ENCODE data around the gene C4BPB. TPM values are rescaled to one million over a fixed set of nuclear protein-coding genes. Genes with fewer than 3 reads are reported as not detected.
A peak's percentile ranks its signal among the peaks of the same experiment; 100 is the strongest.

C4BPB gene
- total RNA-seq, 1 donor from 2014 or later = not detected

DNA sequence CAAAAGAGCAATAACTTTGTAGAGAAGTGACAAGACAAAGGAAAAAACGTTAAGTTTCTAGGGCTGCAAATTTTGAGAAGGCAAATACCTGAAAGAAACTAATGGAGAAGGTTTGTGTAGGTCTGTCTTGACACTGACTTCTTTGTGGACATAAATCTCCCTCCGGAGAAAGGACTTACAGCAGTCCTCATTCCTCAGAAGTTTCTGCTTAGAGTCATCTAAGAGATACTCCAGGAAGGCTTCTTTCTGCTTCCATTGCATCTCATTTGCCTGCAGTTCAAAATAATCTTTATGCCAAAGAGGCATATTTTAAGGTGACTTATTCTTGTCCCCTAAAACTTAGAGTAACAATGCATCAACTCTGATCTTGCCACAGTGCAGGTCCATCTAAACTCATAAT is 4.4 kb upstream of the C4BPB start:
- no peak overlapping the region for H3K27ac Mint-ChIP-seq (ENCODE audit: unreplicated experiment)
- peaks cover 3% of the 10 kb centered on the region for H3K27me3 Mint-ChIP-seq (ENCODE audit: unreplicated experiment)
- H3K4me1 Mint-ChIP-seq (ENCODE audit: low read depth, unreplicated experiment) = no peaks in the 10 kb centered on the region
- no peaks in the 10 kb centered on the region for H3K36me3 Mint-ChIP-seq (ENCODE audit: unreplicated experiment)
- TF ChIP-seq, protein P1, sequence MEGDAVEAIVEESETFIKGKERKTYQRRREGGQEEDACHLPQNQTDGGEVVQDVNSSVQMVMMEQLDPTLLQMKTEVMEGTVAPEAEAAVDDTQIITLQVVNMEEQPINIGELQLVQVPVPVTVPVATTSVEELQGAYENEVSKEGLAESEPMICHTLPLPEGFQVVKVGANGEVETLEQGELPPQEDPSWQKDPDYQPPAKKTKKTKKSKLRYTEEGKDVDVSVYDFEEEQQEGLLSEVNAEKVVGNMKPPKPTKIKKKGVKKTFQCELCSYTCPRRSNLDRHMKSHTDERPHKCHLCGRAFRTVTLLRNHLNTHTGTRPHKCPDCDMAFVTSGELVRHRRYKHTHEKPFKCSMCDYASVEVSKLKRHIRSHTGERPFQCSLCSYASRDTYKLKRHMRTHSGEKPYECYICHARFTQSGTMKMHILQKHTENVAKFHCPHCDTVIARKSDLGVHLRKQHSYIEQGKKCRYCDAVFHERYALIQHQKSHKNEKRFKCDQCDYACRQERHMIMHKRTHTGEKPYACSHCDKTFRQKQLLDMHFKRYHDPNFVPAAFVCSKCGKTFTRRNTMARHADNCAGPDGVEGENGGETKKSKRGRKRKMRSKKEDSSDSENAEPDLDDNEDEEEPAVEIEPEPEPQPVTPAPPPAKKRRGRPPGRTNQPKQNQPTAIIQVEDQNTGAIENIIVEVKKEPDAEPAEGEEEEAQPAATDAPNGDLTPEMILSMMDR (IDR thresholded peaks at IDR 0.05; ENCODE audit: partially characterized antibody, unreplicated experiment) = no peak
- no peak overlapping the region for H3K4me3 Mint-ChIP-seq (ENCODE audit: unreplicated experiment)
- H3K9me3 Mint-ChIP-seq (ENCODE audit: unreplicated experiment) = no peaks in the 10 kb centered on the region
- no peak for DNase-seq

DNA sequence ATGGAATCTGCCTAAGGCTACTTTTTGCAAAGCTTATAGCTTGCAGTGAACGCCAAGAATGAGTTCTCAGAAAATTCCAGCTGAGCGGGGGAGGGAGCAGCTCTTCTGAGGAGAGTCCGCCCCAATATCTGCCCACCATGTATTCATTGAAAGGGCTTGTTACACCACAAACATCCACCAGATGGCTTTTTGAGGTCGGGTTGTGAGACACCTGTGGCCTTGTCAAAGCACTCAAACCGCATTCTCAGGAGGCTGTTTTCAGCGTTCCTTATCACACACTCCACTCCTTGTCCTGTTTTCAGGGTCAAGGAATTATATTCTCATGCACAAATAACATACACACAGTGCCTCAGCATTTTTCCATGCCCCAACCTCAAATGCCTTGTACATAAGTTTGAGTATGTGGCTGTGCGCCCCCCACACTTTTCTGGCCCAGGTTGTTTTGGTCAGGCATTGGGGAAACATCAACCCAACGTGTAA is 3.9 kb upstream of the C4BPB start:
- H3K4me1 Mint-ChIP-seq (ENCODE audit: low read depth, unreplicated experiment) = no peaks in the 10 kb centered on the region
- no peak overlapping the region for H3K27ac Mint-ChIP-seq (ENCODE audit: unreplicated experiment)
- no peaks in the 10 kb centered on the region for H3K36me3 Mint-ChIP-seq (ENCODE audit: unreplicated experiment)

DNA sequence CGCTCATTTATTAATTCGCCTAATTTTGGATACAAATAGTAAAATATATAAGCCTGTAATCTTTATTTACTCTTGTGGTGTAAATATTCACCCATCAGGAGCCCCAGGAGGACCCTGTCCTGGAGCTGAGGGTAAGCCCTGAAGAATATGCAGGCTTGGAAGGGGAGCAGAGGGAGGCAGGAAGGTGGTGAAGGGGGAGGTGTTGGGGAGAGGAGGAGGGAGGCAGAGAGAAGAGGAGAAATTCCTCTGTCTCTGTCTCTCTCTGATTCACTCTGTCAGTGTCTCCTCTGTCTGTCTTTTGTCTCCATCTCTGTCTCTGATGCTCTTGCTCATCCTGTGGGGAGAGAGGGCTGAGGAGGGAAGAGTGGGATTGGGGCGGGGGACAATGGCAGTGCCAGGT is 2.8 kb upstream of the C4BPB start:
- no peak for DNase-seq
- TF ChIP-seq, protein P1 (IDR thresholded peaks at IDR 0.05; ENCODE audit: partially characterized antibody, unreplicated experiment) = no peak
- peaks cover 3% of the 10 kb centered on the region for H3K27me3 Mint-ChIP-seq (ENCODE audit: unreplicated experiment)
- no peak overlapping the region for H3K27ac Mint-ChIP-seq (ENCODE audit: unreplicated experiment)
- no peak overlapping the region for H3K4me3 Mint-ChIP-seq (ENCODE audit: unreplicated experiment)
- H3K9me3 Mint-ChIP-seq (ENCODE audit: unreplicated experiment) = no peaks in the 10 kb centered on the region
- H3K4me1 Mint-ChIP-seq (ENCODE audit: low read depth, unreplicated experiment) = no peaks in the 10 kb centered on the region
- H3K36me3 Mint-ChIP-seq (ENCODE audit: unreplicated experiment) = no peaks in the 10 kb centered on the region

More for the DNA sequence above, 3.9 kb upstream of the C4BPB start:
- DNase-seq = peak; percentile 30
- Mint-ChIP-seq H3K4me3 (ENCODE audit: unreplicated experiment) (no peak overlapping the region), H3K9me3 (ENCODE audit: unreplicated experiment) (no peaks in the 10 kb centered on the region), H3K27me3 (ENCODE audit: unreplicated experiment) (peaks cover 3% of the 10 kb centered on the region)
- TF ChIP-seq, protein P1 (IDR thresholded peaks at IDR 0.05; ENCODE audit: partially characterized antibody, unreplicated experiment) = peak; percentile 73

DNA sequence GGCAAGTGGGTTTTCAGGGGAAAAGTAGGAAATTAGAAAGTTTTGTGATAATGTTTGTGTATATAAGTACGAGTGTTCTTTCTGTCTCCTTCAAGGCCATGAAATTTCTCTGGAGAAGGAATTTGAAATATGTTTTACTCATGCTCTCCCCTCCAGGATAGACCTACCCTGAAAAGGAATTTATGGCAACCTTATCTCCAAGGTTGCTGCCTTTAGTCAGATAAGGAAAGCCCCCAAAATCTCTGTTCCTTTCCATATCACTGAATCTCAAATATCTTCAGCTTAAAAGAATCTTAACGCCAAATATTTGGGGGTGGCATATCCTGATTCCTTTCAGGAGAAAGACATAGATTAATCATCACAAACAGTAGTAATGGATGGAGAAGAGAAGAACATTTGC is 499 bp upstream of the C4BPB start:
- TF ChIP-seq, protein P1 (IDR thresholded peaks at IDR 0.05; ENCODE audit: partially characterized antibody, unreplicated experiment) = no peak
- H3K36me3 Mint-ChIP-seq (ENCODE audit: unreplicated experiment) = no peaks in the 10 kb centered on the region
- H3K27ac Mint-ChIP-seq (ENCODE audit: unreplicated experiment) = no peak overlapping the region
- H3K27me3 Mint-ChIP-seq (ENCODE audit: unreplicated experiment) = peaks cover 3% of the 10 kb centered on the region
- no peak for DNase-seq
- no peaks in the 10 kb centered on the region for H3K9me3 Mint-ChIP-seq (ENCODE audit: unreplicated experiment)
- no peaks in the 10 kb centered on the region for H3K4me1 Mint-ChIP-seq (ENCODE audit: low read depth, unreplicated experiment)
- no peak overlapping the region for H3K4me3 Mint-ChIP-seq (ENCODE audit: unreplicated experiment)

DNA sequence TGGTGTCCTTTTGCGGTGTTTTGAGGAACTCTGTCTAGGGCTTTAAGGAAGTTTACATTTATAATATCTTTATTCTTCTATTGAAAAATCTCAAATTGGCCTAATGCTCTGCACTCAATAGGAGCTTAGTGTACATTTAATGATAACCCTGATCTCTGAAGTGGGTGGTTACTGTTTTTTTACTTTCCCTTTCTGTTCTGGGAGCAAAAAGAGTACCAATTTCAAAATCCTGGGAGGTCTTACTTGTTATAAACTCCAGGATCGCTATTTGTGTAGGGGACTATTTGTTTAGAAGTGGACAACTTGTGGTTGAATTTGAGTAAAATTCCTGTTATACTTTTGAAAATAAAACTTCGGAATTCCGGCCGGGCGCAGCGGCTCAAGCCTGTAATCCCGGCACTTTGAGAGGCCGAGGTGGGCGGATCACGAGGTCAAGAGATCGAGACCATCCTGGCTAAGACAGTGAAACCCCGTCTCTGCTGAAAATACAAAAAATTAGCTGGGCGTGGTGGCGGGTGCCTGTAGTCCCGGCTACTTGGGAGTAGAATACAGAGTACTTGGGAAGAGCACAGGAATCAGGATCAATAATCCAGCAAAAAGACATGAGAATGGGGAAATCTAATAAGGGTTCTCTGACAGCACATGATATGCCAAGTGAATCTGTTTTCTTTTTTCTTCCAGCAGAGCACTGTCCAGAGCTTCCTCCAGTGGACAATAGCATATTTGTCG is 1.1 kb downstream of the C4BPB start:
- Mint-ChIP-seq H3K36me3 (ENCODE audit: unreplicated experiment) (no peaks in the 10 kb centered on the region), H3K27ac (ENCODE audit: unreplicated experiment) (no peak overlapping the region), H3K9me3 (ENCODE audit: unreplicated experiment) (no peaks in the 10 kb centered on the region), H3K27me3 (ENCODE audit: unreplicated experiment) (peaks cover 3% of the 10 kb centered on the region), H3K4me3 (ENCODE audit: unreplicated experiment) (no peak overlapping the region), H3K4me1 (ENCODE audit: low read depth, unreplicated experiment) (no peaks in the 10 kb centered on the region)
- TF ChIP-seq, protein P1 (IDR thresholded peaks at IDR 0.05; ENCODE audit: partially characterized antibody, unreplicated experiment) = no peak
- DNase-seq = no peak

Measured in glutamatergic neuron (in vitro differentiated cells).